Dendritic cell treated with granulocyte-macrophage colony-stimulating factor and Interleukin-4, amounts not matched to agents 40 ng/mL and 50 ng/mL, for 4 days (primary cell): ENCODE data around the gene CEP41.
"Not testable (repeated sequence)": the region's sequence is repeated elsewhere in the genome, so short reads cannot be mapped to it uniquely, and the experiment has no call there.

Experiments
- H3K27ac Mint-ChIP-seq: one replicate; pipeline ENCODE4 v1.8.0; 2022; ENCODE audit warnings: mild to moderate bottlenecking, mixed read lengths
- H3K27me3 Mint-ChIP-seq: one replicate; pipeline ENCODE4 v1.8.0; 2022; ENCODE audit warnings: mild to moderate bottlenecking, mixed read lengths
- H3K36me3 Mint-ChIP-seq: one replicate; pipeline ENCODE4 v1.8.0; 2022; ENCODE audit warnings: low read depth, mixed read lengths
- H3K4me1 Mint-ChIP-seq: one replicate; pipeline ENCODE4 v1.8.0; 2022; ENCODE audit warnings: low read depth, mixed read lengths
- H3K4me3 Mint-ChIP-seq: one replicate; pipeline ENCODE4 v1.8.0; 2022; ENCODE audit warnings: mild to moderate bottlenecking, moderate library complexity, mixed read lengths
- H3K9me3 Mint-ChIP-seq: one replicate; pipeline ENCODE4 v1.8.0; 2022; ENCODE audit warnings: mixed read lengths
- intact Hi-C: fragments of 100-400 bp; cut with micrococcal nuclease; formaldehyde crosslinking; loops from one replicate; pipeline ENCODE4 v1.15.0; 2022

CEP41 gene

DNA sequence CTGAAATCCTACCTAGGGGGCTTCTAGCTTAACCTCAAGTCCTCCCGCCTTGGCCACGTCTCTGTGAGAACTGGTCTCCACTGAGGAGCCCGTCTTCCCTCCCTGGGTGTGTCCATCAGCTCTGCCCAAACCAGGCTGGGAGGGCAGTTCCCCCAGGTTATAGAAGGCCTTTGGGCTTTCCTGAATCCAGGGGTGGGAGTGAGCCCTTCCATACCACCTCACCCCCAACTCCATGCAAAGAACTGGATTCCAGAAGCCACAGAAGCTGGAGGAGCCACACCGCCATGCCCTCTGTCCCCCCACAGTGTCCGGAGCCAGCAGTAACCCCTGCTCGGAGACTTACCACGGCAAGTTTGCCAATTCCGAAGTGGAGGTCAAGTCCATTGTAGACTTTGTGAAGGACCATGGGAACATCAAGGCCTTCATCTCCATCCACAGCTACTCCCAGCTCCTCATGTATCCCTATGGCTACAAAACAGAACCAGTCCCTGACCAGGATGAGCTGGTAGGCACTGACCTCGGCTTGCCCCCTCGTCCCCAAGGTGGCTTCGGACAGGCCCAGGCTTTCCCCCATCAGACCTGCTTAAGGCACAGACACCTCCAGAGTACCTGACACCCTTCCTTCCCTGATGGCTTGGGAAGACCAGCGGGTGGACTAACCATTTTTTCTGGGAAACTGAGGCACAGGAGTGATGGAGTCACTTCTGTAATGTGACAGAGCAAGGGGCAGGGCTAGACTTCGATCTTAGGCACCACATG, 55.8 kb downstream of the CEP41 start:
- Mint-ChIP-seq H3K27me3 (peaks cover 1% of the 10 kb centered on the region), H3K27ac (no peak overlapping the region), H3K4me3 (no peak overlapping the region), H3K4me1 (peaks cover 18% of the 10 kb centered on the region), H3K36me3 (no peaks in the 10 kb centered on the region), H3K9me3 (no peaks in the 10 kb centered on the region)
- intact Hi-C loops: no loop called here

- no peaks in the 10 kb centered on the region for H3K36me3 Mint-ChIP-seq
- no peaks in the 10 kb centered on the region for H3K9me3 Mint-ChIP-seq
- no peak overlapping the region for H3K4me3 Mint-ChIP-seq
- H3K27me3 Mint-ChIP-seq: peaks cover 1% of the 10 kb centered on the region
- peaks cover 18% of the 10 kb centered on the region for H3K4me1 Mint-ChIP-seq
- H3K27ac Mint-ChIP-seq: peak overlapping the region; percentile 23
- intact Hi-C loops: no loop called here
These were observed 56.4 kb downstream of the CEP41 start for GRCh38 chr7:130384371-130384801.

- H3K4me1 Mint-ChIP-seq: peaks cover 18% of the 10 kb centered on the region
- H3K4me3 Mint-ChIP-seq: no peak overlapping the region
- H3K36me3 Mint-ChIP-seq: no peaks in the 10 kb centered on the region
- no peaks in the 10 kb centered on the region for H3K9me3 Mint-ChIP-seq
- intact Hi-C loops: no loop called here
- peaks cover 1% of the 10 kb centered on the region for H3K27me3 Mint-ChIP-seq
- no peak overlapping the region for H3K27ac Mint-ChIP-seq
These were observed 57.4 kb downstream of the CEP41 start for GRCh38 chr7:130383187-130383980.

- no peak overlapping the region for H3K27ac Mint-ChIP-seq
- H3K27me3 Mint-ChIP-seq: no peaks in the 10 kb centered on the region
- peaks cover 2% of the 10 kb centered on the region for H3K9me3 Mint-ChIP-seq
- H3K4me1 Mint-ChIP-seq: peaks cover 12% of the 10 kb centered on the region
- no peak overlapping the region for H3K4me3 Mint-ChIP-seq
- no peaks in the 10 kb centered on the region for H3K36me3 Mint-ChIP-seq
- intact Hi-C loops: no loop called here
These were observed 59.1 kb downstream of the CEP41 start for GRCh38 chr7:130381468-130382312.

DNA sequence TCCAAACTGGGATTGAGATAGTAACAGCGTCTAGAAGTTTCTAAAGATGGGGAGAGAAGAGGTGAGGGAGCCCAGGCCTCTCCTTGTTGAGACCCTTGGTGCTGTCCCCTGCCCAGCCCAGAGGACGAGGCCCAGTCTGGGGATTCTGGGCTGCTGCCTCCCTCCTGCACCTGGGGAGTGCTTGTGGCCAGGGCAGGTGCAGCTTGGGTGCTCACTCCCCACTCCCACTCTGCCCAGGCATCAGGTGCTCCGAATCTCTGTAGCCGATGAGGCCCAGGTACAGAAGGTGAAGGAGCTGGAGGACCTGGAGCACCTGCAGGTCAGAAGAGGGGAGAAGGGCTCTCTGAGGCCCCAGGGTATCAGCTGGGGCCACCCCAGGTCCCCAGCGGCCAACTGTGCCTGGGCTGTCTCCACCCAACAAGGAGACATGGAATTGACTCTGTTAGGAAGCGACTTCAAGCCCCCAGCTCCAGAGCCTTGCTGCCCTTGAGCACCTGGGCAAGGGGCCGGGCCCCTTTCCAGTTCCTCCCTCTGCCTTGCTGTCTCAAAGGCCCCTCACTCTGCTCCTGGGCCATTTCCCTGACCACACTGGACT, 59.9 kb downstream of the CEP41 start:
- intact Hi-C loops: no loop called here
- H3K27me3 Mint-ChIP-seq: no peaks in the 10 kb centered on the region
- peaks cover 12% of the 10 kb centered on the region for H3K4me1 Mint-ChIP-seq
- peaks cover 10% of the 10 kb centered on the region for H3K9me3 Mint-ChIP-seq
- H3K36me3 Mint-ChIP-seq: no peaks in the 10 kb centered on the region
- no peak overlapping the region for H3K4me3 Mint-ChIP-seq
- no peak overlapping the region for H3K27ac Mint-ChIP-seq

- no peak within 1 kb of the TSS for H3K4me3 Mint-ChIP-seq
- no peaks in the 10 kb centered on the region for H3K27me3 Mint-ChIP-seq
- H3K36me3 Mint-ChIP-seq: no peaks in the 10 kb centered on the region
- H3K9me3 Mint-ChIP-seq: peaks cover 12% of the 10 kb centered on the region
- H3K4me1 Mint-ChIP-seq: peaks cover 12% of the 10 kb centered on the region
- intact Hi-C loops: no loop called here
- no peak within 1 kb of the TSS for H3K27ac Mint-ChIP-seq
These were observed 60.6 kb downstream of the CEP41 start, which contains the start of gene CPA1 for GRCh38 chr7:130379921-130380860. TSS of gene CPA1 (plus strand) at chr7:130380494. CDS start at chr7:130380521, 27 bp downstream.

DNA sequence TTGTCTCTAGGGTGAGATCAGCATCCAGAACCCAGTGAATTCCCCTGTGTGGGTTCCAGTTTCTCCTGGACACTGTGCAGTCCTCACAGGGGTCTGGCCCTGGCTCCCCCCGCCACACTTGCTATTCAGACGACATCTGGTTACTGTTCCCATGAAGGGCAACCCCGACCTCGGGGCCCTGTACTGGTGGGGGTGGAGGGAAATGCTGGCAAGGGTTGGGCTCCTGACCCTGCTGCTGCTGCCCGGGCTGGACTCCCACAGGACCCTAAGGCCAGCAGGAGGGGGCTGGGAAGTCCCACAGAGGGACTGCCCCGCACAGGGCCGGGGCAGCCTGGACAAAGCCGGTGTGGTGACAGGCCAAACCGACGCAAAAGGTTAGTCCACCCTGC, 61.3 kb downstream of the CEP41 start:
- intact Hi-C loops: no loop called here
- H3K4me1 Mint-ChIP-seq: peaks cover 6% of the 10 kb centered on the region

DNA sequence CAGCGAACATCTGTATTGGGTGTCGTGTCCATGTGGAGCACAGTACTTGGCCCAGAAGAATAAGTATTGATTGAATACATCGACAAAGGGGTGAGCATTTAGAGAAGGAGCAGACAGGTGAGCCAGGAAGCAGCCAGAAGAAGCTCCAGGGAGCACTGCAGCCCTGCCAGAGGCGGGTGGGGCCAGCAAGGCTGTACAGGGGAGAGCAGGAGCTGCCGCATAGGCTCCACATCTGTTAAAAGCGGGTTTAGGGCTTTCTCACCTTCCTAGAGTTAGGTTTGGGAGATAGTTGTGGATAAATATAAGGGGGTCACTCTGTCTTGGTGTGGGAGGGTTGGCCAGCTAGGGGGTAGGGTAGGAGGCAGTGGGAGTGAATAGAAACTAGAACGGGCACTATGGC, 61.8 kb downstream of the CEP41 start:
- intact Hi-C loops: no loop called here
- no peak overlapping the region for H3K27ac Mint-ChIP-seq
- H3K9me3 Mint-ChIP-seq: peaks cover 12% of the 10 kb centered on the region
- H3K4me3 Mint-ChIP-seq: no peak overlapping the region
- peaks cover 1% of the 10 kb centered on the region for H3K4me1 Mint-ChIP-seq
- H3K27me3 Mint-ChIP-seq: no peaks in the 10 kb centered on the region
- H3K36me3 Mint-ChIP-seq: no peaks in the 10 kb centered on the region

More for the DNA sequence above, 61.3 kb downstream of the CEP41 start:
- Mint-ChIP-seq H3K4me3 (no peak overlapping the region), H3K27ac (no peak overlapping the region), H3K9me3 (peaks cover 12% of the 10 kb centered on the region), H3K36me3 (no peaks in the 10 kb centered on the region), H3K27me3 (no peaks in the 10 kb centered on the region)

DNA sequence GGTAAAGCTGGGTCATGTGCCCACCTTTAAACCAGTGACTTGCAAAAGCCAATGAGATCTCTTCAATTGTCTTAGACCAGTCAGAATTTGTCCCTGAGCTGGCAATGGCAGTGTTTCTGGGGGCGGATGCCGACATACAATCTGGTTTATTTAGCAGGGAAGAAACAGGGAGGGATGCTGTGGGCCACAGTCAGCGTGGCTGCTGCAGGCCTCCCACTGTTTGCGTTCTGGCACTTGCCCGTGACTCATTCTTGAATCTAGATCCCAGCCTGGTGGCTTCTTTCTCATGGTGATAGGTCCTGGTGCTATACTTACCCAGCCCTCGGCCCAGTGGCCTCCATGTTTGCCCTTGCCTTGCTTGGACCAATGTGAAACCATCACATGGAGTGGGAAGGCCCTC, 63.6 kb downstream of the CEP41 start:
- H3K4me3 Mint-ChIP-seq: no peak overlapping the region
- no peaks in the 10 kb centered on the region for H3K27me3 Mint-ChIP-seq
- H3K36me3 Mint-ChIP-seq: no peaks in the 10 kb centered on the region
- intact Hi-C loops: no loop called here
- H3K4me1 Mint-ChIP-seq: no peaks in the 10 kb centered on the region
- H3K27ac Mint-ChIP-seq: no peak overlapping the region
- H3K9me3 Mint-ChIP-seq: peaks cover 12% of the 10 kb centered on the region

DNA sequence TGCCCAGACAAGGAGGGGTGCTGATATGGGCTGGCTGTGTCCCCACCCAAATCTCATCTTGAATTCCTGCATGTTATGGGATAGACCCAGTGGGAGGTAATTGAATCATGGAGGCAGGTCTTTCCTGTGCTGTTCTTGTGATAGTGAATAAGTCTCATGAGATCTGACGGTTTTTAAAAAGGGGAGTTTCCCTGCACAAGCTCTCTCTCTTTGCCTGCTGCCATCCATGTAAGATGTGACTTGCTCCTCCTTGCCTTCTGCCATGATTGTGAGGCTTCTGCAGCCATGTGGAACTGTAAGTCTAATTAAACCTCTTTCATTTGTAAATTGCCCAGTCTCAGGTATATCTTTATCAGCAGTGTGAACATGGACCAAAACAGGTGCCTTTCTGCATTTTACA, 64.4 kb downstream of the CEP41 start:
- H3K27ac Mint-ChIP-seq, H3K36me3 Mint-ChIP-seq, intact Hi-C loops, H3K4me3 Mint-ChIP-seq, H3K4me1 Mint-ChIP-seq, H3K27me3 Mint-ChIP-seq: not testable (repeated sequence)
- peaks cover 12% of the 10 kb centered on the region for H3K9me3 Mint-ChIP-seq

DNA sequence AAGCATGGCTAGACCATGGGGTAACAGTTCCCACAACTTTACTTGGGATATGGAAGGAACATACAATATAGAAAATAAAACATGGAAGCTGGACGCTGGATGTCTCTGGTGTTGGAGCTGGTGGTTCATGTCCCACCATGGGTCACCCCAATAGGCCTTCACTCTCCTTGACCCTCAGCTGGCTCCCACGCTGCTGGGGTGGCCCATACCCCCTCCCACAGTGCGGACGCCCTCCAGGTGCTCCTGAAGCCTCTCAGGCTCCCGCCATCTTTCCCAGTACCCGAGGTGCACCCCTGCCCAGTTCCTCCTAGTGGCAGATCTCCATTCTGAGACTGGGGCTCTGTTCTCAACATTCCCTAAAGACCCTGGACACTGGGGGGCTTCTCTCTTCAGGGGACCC, 66.3 kb downstream of the CEP41 start:
- Mint-ChIP-seq H3K4me1 (peaks cover 6% of the 10 kb centered on the region), H3K27ac (no peak overlapping the region), H3K27me3 (no peaks in the 10 kb centered on the region), H3K36me3 (no peaks in the 10 kb centered on the region), H3K9me3 (peaks cover 12% of the 10 kb centered on the region), H3K4me3 (no peak overlapping the region)
- intact Hi-C loops: no loop called here

- intact Hi-C loops: no loop called here
- Mint-ChIP-seq H3K4me3 (no peak overlapping the region), H3K27ac (no peak overlapping the region), H3K27me3 (no peaks in the 10 kb centered on the region), H3K36me3 (no peaks in the 10 kb centered on the region), H3K4me1 (peaks cover 14% of the 10 kb centered on the region), H3K9me3 (peaks cover 12% of the 10 kb centered on the region)
These were observed 68.2 kb downstream of the CEP41 start for GRCh38 chr7:130372402-130373165.
